KMS-11 (cell line): ENCODE data around the gene FOXP1.

Experiments used
- H2AFZ ChIP-seq: fragments of 200-600 bp; sonication (generic); 2 replicates; pipeline ENCODE4 v1.6.1; 2016; ENCODE audit warnings: antibody characterized with exemption, mixed run types, low read depth
- H3K27ac ChIP-seq: fragments of 200-600 bp; sonication (generic); 2 replicates; pipeline ENCODE4 v1.6.1; 2016; ENCODE audit warnings: mild to moderate bottlenecking, mixed run types
- H3K27me3 ChIP-seq: fragments of 200-600 bp; sonication (generic); 2 replicates; pipeline ENCODE4 v1.6.1; 2017; ENCODE audit warnings: mild to moderate bottlenecking, low read depth, mixed run types, moderate library complexity; ENCODE audit not compliant: insufficient read depth
- H3K36me3 ChIP-seq: fragments of 200-600 bp; sonication (generic); 2 replicates; pipeline ENCODE4 v1.6.1; 2017; ENCODE audit warnings: mild to moderate bottlenecking, mixed run types; ENCODE audit not compliant: insufficient read depth
- H3K4me1 ChIP-seq: fragments of 200-600 bp; sonication (generic); 2 replicates; pipeline ENCODE4 v1.6.1; 2016; ENCODE audit warnings: mild to moderate bottlenecking, low read depth, mixed run types; ENCODE audit not compliant: poor library complexity, severe bottlenecking
- H3K4me2 ChIP-seq: fragments of 200-600 bp; sonication (generic); 2 replicates; pipeline ENCODE4 v1.7.0; 2016; ENCODE audit warnings: mild to moderate bottlenecking, mixed run types
- H3K4me3 ChIP-seq: fragments of 200-600 bp; sonication (generic); IDR thresholded peaks from 2 replicates; pipeline ENCODE4 v1.6.1; 2017; ENCODE audit warnings: low read depth, low read length, mixed read lengths; ENCODE audit not compliant: insufficient read depth
- H3K79me2 ChIP-seq: fragments of 200-600 bp; sonication (generic); 2 replicates; pipeline ENCODE4 v1.6.1; 2016; ENCODE audit warnings: low read depth, mixed run types; ENCODE audit not compliant: insufficient read depth
- H3K9ac ChIP-seq: fragments of 200-600 bp; sonication (generic); 2 replicates; pipeline ENCODE4 v1.6.1; 2016; ENCODE audit warnings: mild to moderate bottlenecking, mixed run types
- H4K20me1 ChIP-seq: fragments of 200-600 bp; sonication (generic); 2 replicates; pipeline ENCODE4 v1.6.1; 2016; ENCODE audit warnings: mild to moderate bottlenecking, mixed run types; ENCODE audit not compliant: insufficient read depth
- CTCF ChIP-seq: fragments of 200-600 bp; sonication (generic); conservative IDR thresholded peaks from 2 replicates; pipeline ENCODE4 v1.6.1; 2017; ENCODE audit warnings: low read depth, mild to moderate bottlenecking, antibody characterized with exemption, low read length, moderate library complexity, mixed read lengths

The FOXP1 gene

GRCh38 chr3:71048948-71049347 lies 534.6 kb downstream of the FOXP1 start:
- H3K79me2 ChIP-seq = peaks cover 13% of the 10 kb centered on the region; the same call in 1 of the 2 replicates
- no peaks in the 10 kb centered on the region for H3K27me3 ChIP-seq
- no peak overlapping the region for H3K4me2 ChIP-seq
- H3K4me1 ChIP-seq = peaks cover 75% of the 10 kb centered on the region
- no peak overlapping the region for H3K9ac ChIP-seq
- no peak overlapping the region for H2AFZ ChIP-seq
- TF ChIP-seq CTCF = no peak
- no peak overlapping the region; the same call in 1 of the 2 replicates for H3K27ac ChIP-seq
- no peak overlapping the region for H3K4me3 ChIP-seq
- no peaks in the 10 kb centered on the region for H3K36me3 ChIP-seq
- no peaks in the 10 kb centered on the region for H4K20me1 ChIP-seq

- Histone ChIP-seq H3K27ac (no peak overlapping the region), H2AFZ (no peak overlapping the region), H3K79me2 (peaks cover 13% of the 10 kb centered on the region; the same call in 1 of the 2 replicates), H3K27me3 (no peaks in the 10 kb centered on the region), H4K20me1 (no peaks in the 10 kb centered on the region), H3K4me3 (no peak overlapping the region), H3K36me3 (no peaks in the 10 kb centered on the region), H3K4me2 (no peak overlapping the region), H3K4me1 (peaks cover 65% of the 10 kb centered on the region), H3K9ac (no peak overlapping the region)
- no peak for TF ChIP-seq CTCF
These were observed 535.7 kb downstream of the FOXP1 start for GRCh38 chr3:71047616-71048531.

- no peaks in the 10 kb centered on the region for H3K27me3 ChIP-seq
- H3K9ac ChIP-seq = no peak overlapping the region
- no peaks in the 10 kb centered on the region for H4K20me1 ChIP-seq
- peaks cover 59% of the 10 kb centered on the region for H3K4me1 ChIP-seq
- no peaks in the 10 kb centered on the region for H3K36me3 ChIP-seq
- no peak for TF ChIP-seq CTCF
- peaks cover 13% of the 10 kb centered on the region; the same call in 1 of the 2 replicates for H3K79me2 ChIP-seq
- H3K27ac ChIP-seq = no peak overlapping the region
- no peak overlapping the region for H2AFZ ChIP-seq
- no peak overlapping the region for H3K4me2 ChIP-seq
- H3K4me3 ChIP-seq = no peak overlapping the region
These were observed 536.7 kb downstream of the FOXP1 start for GRCh38 chr3:71046791-71047190.

GRCh38 chr3:71045917-71046282 lies 537.6 kb downstream of the FOXP1 start:
- no peak overlapping the region for H2AFZ ChIP-seq
- no peak overlapping the region for H3K9ac ChIP-seq
- TF ChIP-seq CTCF = no peak
- H4K20me1 ChIP-seq = no peaks in the 10 kb centered on the region
- no peak overlapping the region for H3K4me3 ChIP-seq
- no peak overlapping the region for H3K27ac ChIP-seq
- no peak overlapping the region; the same call in 1 of the 2 replicates for H3K4me2 ChIP-seq
- H3K79me2 ChIP-seq = peaks cover 13% of the 10 kb centered on the region; the same call in 1 of the 2 replicates
- H3K4me1 ChIP-seq = peaks cover 59% of the 10 kb centered on the region
- H3K36me3 ChIP-seq = no peaks in the 10 kb centered on the region
- H3K27me3 ChIP-seq = no peaks in the 10 kb centered on the region
